ENCODE measurements around the gene STON2. TPM values are rescaled to one million over a fixed set of nuclear protein-coding genes. Genes with fewer than 3 reads are reported as not detected.

The STON2 gene
- total and polyA plus RNA-seq, 8 donors = 0.76 to 4.6 (median 1.8) TPM

GRCh38 chr14:81350344-81351130 is 49.6 kb downstream of the STON2 start:
- H3K9me3 ChIP-seq = no peaks in the 10 kb centered on the region
- ATAC-seq = no peak
- no peaks in the 10 kb centered on the region for H3K36me3 ChIP-seq
- no peak overlapping the region for H3K4me3 ChIP-seq
- no peak overlapping the region for H3K27ac ChIP-seq
- no peak for TF ChIP-seq CTCF (IDR thresholded peaks at IDR 0.05)
- no peaks in the 10 kb centered on the region for H3K27me3 ChIP-seq
- intact Hi-C loops (cut with DNase I) = no loop called here
- no peak for FAIRE-seq
- 73 to 84% methylated on average over 5 of the region's 5 CpGs for WGBS, 2 donors
- DNase-seq = no peak
- no peaks in the 10 kb centered on the region for H3K4me1 ChIP-seq

- ATAC-seq (no peak), DNase-seq (no peak), FAIRE-seq (no peak)
- H3K4me1 ChIP-seq = no peaks in the 10 kb centered on the region
- H3K27ac ChIP-seq = no peak overlapping the region
- WGBS, 2 donors = 76 to 91% methylated on average over 2 of the region's 2 CpGs
- H3K36me3 ChIP-seq = no peaks in the 10 kb centered on the region
- H3K4me3 ChIP-seq = no peak overlapping the region
- H3K27me3 ChIP-seq = no peaks in the 10 kb centered on the region
- TF ChIP-seq CTCF (IDR thresholded peaks at IDR 0.05) = no peak
- no peaks in the 10 kb centered on the region for H3K9me3 ChIP-seq
- intact Hi-C loops (cut with DNase I) = no loop called here
Observed at GRCh38 chr14:81348061-81348460, 52.1 kb downstream of the STON2 start.

- no peaks in the 10 kb centered on the region for H3K36me3 ChIP-seq
- FAIRE-seq (no peak), DNase-seq (no peak), ATAC-seq (no peak)
- no peaks in the 10 kb centered on the region for H3K4me1 ChIP-seq
- no peak for TF ChIP-seq CTCF (IDR thresholded peaks at IDR 0.05)
- no peaks in the 10 kb centered on the region for H3K27me3 ChIP-seq
- no peak overlapping the region for H3K27ac ChIP-seq
- no peaks in the 10 kb centered on the region for H3K9me3 ChIP-seq
- intact Hi-C loops (cut with DNase I) = no loop called here
- WGBS, 2 donors = 93 to 96% methylated on average over 2 of the region's 2 CpGs
- H3K4me3 ChIP-seq = no peak overlapping the region
Observed at GRCh38 chr14:81345781-81346180, 54.3 kb downstream of the STON2 start.

- H3K36me3 ChIP-seq = no peaks in the 10 kb centered on the region
- H3K4me3 ChIP-seq = no peak overlapping the region
- no peaks in the 10 kb centered on the region for H3K4me1 ChIP-seq
- intact Hi-C loops (cut with DNase I) = no loop called here
- no peak for TF ChIP-seq CTCF (IDR thresholded peaks at IDR 0.05)
- FAIRE-seq (no peak), ATAC-seq (no peak), DNase-seq (no peak)
- H3K9me3 ChIP-seq = no peaks in the 10 kb centered on the region
- H3K27me3 ChIP-seq = no peaks in the 10 kb centered on the region
- no peak overlapping the region for H3K27ac ChIP-seq
- WGBS, 2 donors = 91% methylated on average over 3 of the region's 3 CpGs
Observed at GRCh38 chr14:81344481-81345160, 55.5 kb downstream of the STON2 start.

GRCh38 chr14:81343701-81344100 is 56.4 kb downstream of the STON2 start:
- WGBS, 2 donors = 83 to 93% methylated on average over 2 of the region's 2 CpGs

More at GRCh38 chr14:81343701-81344100, 56.4 kb downstream of the STON2 start:
- Histone ChIP-seq H3K4me1 (no peaks in the 10 kb centered on the region), H3K9me3 (no peaks in the 10 kb centered on the region), H3K27me3 (no peaks in the 10 kb centered on the region), H3K27ac (no peak overlapping the region), H3K36me3 (no peaks in the 10 kb centered on the region), H3K4me3 (no peak overlapping the region)
- TF ChIP-seq CTCF (IDR thresholded peaks at IDR 0.05) = no peak
- DNase-seq (no peak), ATAC-seq (no peak), FAIRE-seq (no peak)
- intact Hi-C loops (cut with DNase I) = no loop called here
